ENCODE data around the gene MED15.
"Not testable (repeated sequence)": the region's sequence is repeated elsewhere in the genome, so short reads cannot be mapped to it uniquely, and the experiment has no call there.

DNA sequence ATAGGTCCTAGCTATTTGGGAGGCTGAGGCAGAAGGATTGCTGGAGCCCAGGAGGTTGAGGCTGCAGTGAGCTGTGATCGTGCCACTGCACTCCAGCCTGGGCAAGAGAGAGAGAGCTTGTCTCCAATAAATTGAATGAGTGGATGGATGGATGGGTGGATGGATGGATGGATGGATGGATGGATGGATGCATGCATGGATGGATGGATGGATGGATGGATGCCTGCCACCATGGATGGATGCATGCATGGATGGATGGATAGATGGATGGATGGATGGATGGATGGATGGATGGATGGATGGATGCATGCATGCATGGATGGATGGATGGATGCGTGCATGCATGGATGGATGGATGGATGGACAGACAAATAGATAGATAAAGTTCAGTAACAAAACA lies 36.9 kb upstream of the MED15 start:
- TF ChIP-seq, protein P1, sequence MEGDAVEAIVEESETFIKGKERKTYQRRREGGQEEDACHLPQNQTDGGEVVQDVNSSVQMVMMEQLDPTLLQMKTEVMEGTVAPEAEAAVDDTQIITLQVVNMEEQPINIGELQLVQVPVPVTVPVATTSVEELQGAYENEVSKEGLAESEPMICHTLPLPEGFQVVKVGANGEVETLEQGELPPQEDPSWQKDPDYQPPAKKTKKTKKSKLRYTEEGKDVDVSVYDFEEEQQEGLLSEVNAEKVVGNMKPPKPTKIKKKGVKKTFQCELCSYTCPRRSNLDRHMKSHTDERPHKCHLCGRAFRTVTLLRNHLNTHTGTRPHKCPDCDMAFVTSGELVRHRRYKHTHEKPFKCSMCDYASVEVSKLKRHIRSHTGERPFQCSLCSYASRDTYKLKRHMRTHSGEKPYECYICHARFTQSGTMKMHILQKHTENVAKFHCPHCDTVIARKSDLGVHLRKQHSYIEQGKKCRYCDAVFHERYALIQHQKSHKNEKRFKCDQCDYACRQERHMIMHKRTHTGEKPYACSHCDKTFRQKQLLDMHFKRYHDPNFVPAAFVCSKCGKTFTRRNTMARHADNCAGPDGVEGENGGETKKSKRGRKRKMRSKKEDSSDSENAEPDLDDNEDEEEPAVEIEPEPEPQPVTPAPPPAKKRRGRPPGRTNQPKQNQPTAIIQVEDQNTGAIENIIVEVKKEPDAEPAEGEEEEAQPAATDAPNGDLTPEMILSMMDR (IDR thresholded peaks at IDR 0.05 in 8 of 11, conservative IDR thresholded peaks at IDR 0.05 in 3 of 11), result not testable (repeated sequence)
- TF ChIP-seq POLR2A (IDR thresholded peaks at IDR 0.05), result not testable (repeated sequence)
